NCI-H128 (cell line): ENCODE results near the gene SEPTIN11.
"Not testable (repeated sequence)": the region's sequence is repeated elsewhere in the genome, so short reads cannot be mapped to it uniquely, and the experiment has no call there.

Experiments used
- DNase-seq: peaks from one replicate; lab custom pipeline; 2025; ENCODE audit not compliant: unreplicated experiment; lab: John Stamatoyannopoulos, UW

Gene SEPTIN11

GRCh38 chr4:76951672-76952010 is 2.1 kb downstream of the SEPTIN11 start:
- no peak for DNase-seq

DNA sequence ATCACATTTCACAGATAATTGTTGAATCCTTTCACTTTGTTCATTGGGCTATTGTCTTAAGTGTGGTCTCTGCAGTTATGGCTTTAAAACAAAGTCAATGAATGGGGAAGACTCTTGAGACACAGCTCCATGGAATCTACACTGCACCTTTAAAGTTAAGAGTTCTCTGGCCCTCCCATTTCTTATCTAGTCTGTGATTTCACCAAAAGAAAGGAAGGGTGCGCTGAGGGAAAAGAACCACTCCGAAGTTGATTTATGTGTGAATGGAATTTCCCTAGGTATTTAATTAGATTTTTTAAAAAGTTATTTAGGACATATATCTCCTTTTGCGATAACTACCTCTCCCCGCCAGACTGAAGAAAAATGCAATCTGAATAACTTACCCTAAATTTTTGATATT is 2.5 kb downstream of the SEPTIN11 start:
- DNase-seq = no peak

DNA sequence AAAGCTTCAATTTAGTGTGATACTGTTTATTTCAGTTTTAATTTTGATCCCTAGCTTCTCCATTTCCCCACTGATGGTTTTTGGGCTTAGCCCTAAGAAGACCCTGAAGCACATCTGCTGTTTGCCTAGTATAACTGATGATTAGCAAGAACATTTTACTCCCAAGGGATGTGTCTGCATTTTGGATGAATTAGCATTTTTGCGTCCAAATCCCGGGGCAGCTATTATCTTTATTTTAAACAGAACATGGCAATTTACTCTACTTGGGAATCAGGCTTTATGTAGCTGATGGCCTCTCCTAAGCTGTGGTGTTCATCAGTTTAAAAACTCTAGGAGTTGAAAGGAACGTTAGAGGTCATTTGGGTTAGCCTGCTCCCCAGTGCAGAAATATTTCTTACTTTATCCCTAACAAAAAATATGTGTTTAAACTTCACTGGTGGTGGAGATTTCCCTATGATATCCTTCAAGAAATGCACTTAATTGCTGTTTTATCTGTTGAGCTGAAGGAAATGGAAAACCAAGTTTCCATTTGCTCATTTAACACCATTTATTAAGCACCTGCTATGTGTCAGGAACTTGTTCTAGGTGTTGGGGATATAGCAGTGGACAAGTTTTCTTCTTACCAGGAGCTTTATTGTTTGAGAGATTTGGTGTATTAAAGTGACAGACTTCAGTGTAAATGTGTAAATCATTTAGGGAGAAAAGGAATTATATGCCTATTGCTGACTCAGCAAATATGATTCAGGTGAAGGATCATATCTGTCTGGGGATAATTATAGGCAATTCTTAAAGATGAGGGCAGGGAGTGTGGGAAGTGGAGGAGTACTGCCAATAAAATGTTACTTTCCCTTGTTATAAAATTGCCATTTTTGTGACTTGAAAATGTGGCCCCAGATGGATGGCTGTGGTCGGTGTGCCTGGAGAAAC is 3.4 kb downstream of the SEPTIN11 start:
- no peak for DNase-seq

- DNase-seq = no peak
These were observed 4.4 kb downstream of the SEPTIN11 start for GRCh38 chr4:76953956-76954355.

DNA sequence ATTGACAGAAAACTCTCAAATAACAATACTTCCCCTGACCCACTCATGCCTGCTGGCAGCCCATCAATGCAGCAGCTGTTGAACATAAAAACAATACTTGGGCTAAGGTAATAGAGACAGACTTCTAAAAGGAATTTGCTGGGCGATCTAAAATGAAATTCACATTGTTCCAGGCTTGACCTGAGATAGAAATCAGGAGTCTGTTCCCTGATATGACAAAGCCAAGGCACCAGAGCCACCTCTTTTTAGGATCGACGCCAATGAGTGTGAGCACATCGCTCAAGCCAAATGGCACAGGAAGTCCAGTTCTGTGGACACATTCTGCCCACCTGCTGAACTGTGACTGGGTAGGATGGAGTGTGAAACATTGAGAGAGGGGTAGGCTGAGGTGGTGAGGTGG is 4.9 kb downstream of the SEPTIN11 start:
- no peak for DNase-seq

DNA sequence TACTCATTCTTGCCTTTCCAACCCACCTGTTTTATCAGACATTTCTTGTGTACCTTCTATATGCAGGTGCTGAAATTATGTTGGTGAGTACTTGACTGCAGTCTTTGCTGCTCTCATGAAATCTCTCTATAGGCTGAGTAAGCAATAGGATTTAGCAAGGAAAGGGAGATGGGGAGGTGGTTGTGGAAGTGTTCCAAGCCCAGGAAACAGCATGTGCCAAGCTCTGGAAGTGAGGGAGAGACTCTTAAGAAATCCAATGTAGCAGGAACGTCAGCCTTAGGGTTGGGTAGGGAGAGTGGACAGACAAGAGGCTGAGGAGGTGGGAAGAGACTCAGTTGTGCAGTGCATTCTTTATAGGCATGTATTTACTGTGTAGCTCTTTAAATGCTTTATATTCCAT is 5.6 kb downstream of the SEPTIN11 start:
- DNase-seq = no peak

GRCh38 chr4:76957004-76957738 is 7.6 kb downstream of the SEPTIN11 start:
- DNase-seq = no peak

DNA sequence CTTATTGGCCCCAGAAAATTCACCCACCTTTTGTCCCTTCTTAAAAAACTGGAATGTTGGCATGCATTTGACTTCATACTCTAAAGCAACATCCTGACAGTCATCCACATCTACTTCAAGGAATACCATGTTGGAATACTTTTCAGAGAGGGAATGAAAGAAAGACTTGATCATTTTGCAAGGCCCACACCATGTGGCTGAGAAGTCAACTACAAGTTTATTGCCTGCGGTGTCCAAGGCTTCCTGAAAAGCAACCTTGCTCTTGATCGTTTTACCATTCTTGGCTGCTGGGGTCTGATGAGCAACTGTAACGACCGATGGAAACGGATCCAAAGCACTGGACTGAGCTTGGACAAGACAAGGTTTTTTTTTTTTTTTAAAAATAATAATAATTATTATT is 9.3 kb downstream of the SEPTIN11 start:
- DNase-seq = no peak

DNA sequence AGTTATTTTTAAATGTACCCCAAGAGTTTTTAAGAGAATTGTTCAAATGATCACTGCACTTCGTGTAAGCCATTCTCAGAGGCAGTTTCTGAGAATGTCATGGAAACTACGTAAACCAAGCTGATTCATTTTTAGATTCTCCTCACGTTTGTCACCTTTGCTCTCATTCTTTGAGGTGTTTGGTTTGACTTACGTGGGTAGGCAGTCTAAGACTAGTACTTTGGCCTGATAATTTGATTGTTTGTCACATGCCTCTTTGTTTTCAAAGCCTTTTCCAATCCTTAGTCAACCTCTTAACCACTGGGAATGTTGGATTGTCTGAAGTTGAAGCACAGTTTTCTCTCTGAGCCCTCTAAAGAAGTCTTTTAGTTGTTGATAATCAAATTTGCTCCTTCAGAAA is 10.5 kb downstream of the SEPTIN11 start:
- DNase-seq = no peak

- DNase-seq = no peak
These were observed 13.0 kb downstream of the SEPTIN11 start for GRCh38 chr4:76962406-76963130.

DNA sequence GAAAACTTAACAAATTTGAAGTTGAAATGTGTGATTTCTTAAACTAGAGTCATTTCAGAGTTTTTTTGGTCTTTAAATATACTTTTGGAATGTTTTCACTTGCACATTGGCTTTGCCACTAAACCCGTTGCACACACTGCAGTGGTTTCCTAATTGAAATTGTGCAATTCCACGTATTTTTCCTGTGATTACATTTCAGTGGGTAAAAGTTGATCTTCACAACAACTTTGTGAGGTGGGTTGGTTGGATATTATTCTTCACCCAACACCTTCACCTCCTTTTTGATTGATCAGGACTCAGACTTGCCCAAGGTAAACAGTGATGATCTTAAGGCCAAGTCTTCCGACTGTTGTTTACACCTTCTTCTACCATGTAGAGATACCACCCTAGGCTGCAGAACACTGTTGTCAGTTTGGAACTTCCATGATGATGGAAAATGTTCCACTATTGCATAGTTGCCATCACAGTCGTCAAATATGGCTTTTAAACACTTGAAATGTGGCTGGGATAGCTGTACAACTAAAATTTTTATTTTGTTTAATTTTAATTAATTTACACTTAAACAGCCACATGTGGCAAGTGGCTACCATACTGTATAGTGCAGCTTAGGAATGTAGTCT is 13.7 kb downstream of the SEPTIN11 start:
- no peak for DNase-seq

DNA sequence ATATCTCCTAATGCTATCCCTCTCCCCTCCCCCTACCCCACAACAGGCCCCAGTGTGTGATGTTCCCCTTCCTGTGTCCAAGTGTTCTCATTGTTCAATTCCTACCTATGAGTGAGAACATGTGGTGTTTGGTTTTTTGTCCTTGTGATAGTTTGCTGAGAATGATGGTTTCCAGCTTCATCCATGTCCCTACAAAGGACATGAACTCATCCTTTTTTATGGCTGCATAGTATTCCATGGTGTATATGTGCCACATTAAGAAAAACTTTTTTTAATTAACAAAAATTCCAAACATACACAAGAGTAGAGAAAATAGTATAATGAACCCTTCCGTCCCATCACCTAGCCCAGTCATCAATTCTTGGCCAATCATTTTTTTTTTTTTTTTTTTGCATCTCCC is 14.4 kb downstream of the SEPTIN11 start:
- DNase-seq = not testable (repeated sequence)

DNA sequence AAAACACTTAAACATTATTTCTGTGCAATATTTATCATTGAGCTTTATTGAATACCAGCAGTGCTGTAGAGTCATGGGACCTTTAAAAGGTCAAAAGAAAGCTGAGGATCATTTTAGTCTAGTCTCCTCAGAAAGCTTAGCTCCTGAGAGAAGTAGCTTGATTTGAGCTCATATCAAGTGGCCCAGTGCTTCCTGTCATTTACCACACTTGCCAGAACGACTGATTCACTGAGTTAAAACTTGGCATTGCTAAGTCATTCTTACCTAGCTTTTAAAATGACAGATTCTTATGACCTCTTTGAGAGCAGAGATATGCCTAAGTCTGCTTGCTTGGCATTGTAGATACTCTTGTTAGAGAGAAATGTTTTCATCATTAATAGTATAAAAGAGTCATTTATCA is 15.2 kb downstream of the SEPTIN11 start:
- DNase-seq = no peak

DNA sequence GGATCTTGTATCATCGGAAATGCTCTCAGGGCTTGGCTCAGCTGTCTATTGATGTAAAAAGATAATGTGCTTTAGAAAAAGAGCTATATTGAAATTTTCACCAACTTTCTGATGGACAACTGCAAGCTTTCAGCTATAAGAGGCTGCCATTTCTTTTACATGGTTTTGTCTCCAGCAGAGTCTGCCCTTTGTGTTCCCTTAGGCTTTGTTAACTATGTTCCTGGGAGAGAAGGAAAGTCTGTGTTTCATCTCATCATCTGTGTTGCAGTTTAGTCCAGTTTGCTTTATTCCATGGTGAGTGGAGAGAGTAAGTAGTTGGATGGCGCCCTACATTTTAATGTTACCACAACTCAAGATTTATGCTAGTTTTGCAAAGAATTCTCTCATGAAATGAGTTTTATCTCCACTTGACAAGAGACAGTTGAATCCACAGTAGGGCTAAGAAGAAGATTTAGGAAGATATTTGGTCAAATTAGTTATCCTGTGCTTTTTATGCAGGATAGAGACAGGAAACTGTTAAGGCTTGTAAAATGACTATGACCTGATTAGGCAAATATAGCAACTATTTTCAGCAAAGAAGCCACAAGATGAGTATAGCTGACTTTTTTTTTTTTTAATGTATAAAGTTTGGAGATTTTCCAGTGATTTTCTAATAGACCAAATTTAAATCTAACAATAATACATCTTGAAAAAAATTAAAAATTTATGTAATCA is 16.5 kb downstream of the SEPTIN11 start:
- no peak for DNase-seq

GRCh38 chr4:76968937-76969336 is 19.4 kb downstream of the SEPTIN11 start:
- no peak for DNase-seq

DNA sequence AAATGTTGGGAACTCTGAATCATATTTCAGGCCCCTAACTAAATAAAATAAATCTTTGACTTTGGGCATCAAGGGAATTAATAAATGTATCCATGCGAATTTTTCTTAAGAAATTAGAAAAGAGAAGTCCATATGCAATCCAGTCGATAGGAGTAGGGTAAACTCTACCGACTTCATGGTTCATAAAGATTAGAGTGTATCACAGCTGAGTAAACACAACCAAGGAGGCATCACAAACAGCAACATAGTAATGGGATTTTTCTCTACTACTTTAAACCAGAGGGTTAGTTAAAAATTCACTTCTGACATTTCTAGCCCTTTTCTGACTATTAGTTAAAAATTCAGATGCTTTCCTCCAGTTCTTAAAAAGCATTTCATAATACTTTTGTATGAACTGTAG is 19.9 kb downstream of the SEPTIN11 start:
- no peak for DNase-seq

- DNase-seq = no peak
These were observed 20.5 kb downstream of the SEPTIN11 start for GRCh38 chr4:76969941-76970529.

GRCh38 chr4:76972306-76972705 is 22.8 kb downstream of the SEPTIN11 start:
- no peak for DNase-seq

GRCh38 chr4:76974150-76974549 is 24.6 kb downstream of the SEPTIN11 start:
- DNase-seq = no peak

GRCh38 chr4:76977113-76977512 is 27.6 kb downstream of the SEPTIN11 start:
- DNase-seq = no peak
